CD4-positive, alpha-beta T cell treated with Interleukin-1 beta for 1 hour (primary cell): ENCODE results near the gene ZNF417.
"Not testable (repeated sequence)": the region's sequence is repeated elsewhere in the genome, so short reads cannot be mapped to it uniquely, and the experiment has no call there.

Experiments
- DNase-seq, 2 donors: peaks; one replicate each; pipeline ENCODE4 v3.0.0-alpha.2; 2020 to 2022

The ZNF417 gene

DNA sequence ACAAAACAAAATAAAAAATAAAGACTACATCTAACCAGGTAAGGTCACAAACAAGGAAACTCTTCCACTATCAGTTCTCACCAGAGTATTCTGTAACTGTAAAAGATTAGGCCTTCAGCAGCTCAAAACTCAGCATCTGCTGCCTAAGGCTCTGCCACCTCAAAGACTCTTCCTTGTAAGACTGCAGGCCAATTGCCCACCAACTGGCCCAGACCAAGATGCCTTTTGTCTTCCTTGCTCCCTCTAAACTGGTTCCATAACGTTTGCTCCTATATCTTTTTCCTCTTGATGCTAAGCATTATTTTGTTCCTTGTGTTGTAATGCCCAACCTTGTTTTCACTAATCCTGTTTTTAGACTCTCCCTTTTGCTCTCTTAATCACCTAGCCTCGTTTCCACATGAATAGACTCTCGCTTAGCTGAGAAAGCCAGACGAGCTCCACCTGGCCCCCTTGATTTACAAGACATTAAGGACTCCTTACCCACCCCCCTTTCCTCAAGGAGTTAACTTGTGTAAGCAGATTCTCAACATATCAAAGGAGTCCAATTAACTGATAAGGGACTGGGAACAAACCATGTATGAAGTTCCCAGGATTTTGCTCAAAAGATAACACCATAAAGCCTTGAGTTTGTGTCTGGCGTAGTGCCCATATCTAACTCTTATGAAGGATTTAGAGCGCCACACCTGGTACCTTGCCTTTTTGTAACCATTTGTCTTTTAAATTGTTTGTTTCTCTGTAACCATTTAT is 29.0 kb downstream of the ZNF417 start:
- no peak for DNase-seq

DNA sequence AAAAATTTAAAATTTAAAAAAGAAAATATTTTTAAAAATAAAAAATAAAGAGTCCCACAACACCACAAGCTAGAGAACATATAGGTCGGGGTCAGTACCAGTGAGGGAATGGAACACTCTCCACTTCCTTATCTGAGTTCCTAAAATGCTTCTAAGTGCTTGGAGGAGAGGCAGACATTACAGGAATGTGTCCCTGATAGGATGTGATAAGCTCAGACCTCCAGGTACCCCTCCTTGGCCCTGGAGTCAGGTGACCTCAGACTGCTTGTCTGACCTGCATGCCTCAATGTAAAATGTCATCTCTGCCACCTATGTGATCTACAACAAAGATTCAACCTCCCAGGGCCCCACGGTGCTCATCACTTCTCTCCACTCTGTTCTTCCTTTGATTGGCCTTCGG is 30.3 kb downstream of the ZNF417 start:
- DNase-seq = no peak

DNA sequence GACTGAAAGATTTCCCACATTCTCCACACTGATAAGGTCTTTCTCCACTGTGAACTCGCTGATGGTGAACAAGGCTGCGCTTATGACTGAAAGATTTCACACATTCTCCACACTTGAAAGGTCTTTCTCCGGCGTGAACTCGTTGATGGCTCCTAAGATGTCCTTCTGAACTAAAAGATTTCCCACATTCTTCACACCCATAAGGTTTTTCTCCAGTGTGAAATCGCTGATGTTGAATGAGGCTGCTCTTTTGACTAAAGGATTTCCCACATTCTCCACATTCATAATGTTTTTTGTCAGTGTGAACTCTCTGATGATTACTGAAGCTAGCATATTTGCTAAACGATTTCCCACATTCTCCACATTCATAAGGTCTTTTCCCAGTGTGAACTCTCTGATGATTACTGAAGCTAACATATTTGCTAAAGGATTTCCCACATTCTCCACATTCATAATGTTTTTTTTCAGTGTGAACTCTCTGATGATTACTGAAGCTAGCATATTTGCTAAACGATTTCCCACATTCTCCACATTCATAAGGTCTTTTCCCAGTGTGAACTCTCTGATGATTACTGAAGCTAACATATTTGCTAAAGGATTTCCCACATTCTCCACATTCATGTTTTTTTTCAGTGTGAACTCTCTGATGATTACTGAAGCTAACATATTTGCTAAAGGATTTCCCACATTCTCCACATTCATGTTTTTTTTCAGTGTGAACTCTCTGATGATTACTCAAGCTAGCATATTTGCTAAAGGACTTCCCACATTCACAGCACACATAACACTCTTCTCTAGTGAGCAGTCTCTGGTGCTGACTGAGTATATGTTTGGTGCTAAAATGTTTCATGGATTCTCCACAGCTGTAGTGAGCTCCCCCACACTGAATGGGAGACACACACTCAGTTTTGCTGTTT is 42.3 kb downstream of the ZNF417 start:
- not testable (repeated sequence) for DNase-seq

DNA sequence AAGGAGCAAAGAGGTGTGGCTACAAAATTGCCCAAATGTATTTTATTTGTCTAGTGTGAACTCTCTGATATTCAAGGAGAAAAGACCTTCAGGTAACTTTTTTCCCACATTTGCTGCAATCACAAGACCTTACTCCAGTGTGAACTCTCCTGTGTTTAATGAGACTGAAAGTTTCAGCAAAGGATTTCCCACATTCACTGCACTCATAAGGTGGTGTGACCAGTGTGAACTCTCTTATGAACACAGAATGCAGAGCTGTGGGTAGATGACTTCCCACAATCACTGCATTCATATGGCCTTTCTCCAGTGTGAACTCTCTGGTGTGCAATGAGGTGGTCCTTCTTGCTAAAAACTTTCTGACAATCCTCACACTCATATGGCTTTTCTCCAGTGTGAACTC is 43.9 kb downstream of the ZNF417 start:
- DNase-seq = no peak

- no peak for DNase-seq
Measured at GRCh38 chr19:57870225-57870624, 46.2 kb downstream of the ZNF417 start.

GRCh38 chr19:57869655-57870054 is 46.7 kb downstream of the ZNF417 start:
- DNase-seq = not testable (repeated sequence)

DNA sequence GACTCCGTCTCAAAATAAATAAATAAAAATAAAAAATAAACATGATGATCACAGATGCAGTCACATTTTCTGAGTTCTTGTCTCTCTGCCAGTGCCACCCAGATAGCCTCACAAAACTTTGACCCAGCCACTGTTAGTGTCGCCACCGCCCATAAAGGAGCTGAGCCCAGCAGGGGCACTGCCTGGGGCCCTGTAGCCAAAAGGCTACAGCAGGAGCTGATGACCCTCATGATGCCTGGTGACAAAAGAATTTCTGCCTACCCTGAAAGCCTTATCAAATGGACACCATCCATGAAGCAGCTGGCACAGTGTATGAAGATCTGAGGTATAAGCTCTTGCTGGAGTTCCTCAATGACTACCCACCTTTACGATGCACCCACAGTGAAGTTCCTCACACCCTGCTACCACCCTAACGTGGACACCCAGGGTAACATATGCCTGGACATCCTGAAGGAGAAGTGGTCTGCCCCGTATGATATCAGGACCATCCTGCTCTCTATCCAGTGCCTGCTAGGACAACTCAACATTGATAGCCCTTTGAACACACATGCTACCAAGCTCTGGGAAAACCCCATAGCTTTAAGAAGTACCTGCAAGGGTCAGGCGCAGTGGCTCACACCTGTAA is 48.4 kb downstream of the ZNF417 start:
- DNase-seq = no peak
